ENCODE data around the gene SFT2D1. TPM values are rescaled to one million over a fixed set of nuclear protein-coding genes. Genes with fewer than 3 reads are reported as not detected.
"Not testable (repeated sequence)": the region's sequence is repeated elsewhere in the genome, so short reads cannot be mapped to it uniquely, and the experiment has no call there.

SFT2D1 gene
- total RNA-seq, 1 experiment from 2014 or later = 65.6 TPM

GRCh38 chr6:166387642-166388289 lies 45.4 kb upstream of the SFT2D1 start (continued):
- no peak for TF ChIP-seq ZBTB33 (IDR thresholded peaks at IDR 0.05; ENCODE audit: extremely low read depth, insufficient replicate concordance, low read length)
- no peak for TF ChIP-seq JUND (IDR thresholded peaks at IDR 0.05)
- TF ChIP-seq SRF (IDR thresholded peaks at IDR 0.05; ENCODE audit: low read depth) = no peak
- TF ChIP-seq, protein P1, sequence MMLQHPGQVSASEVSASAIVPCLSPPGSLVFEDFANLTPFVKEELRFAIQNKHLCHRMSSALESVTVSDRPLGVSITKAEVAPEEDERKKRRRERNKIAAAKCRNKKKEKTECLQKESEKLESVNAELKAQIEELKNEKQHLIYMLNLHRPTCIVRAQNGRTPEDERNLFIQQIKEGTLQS (IDR thresholded peaks at IDR 0.05) = no peak
- no peak for TF ChIP-seq EGR1 (IDR thresholded peaks at IDR 0.05; ENCODE audit: low read depth)
- no peak for TF ChIP-seq TCF7L2 (IDR thresholded peaks at IDR 0.05; ENCODE audit: borderline replicate concordance, extremely low read depth, insufficient read depth, insufficient read length)
- TF ChIP-seq MAX (IDR thresholded peaks at IDR 0.05) = no peak

DNA sequence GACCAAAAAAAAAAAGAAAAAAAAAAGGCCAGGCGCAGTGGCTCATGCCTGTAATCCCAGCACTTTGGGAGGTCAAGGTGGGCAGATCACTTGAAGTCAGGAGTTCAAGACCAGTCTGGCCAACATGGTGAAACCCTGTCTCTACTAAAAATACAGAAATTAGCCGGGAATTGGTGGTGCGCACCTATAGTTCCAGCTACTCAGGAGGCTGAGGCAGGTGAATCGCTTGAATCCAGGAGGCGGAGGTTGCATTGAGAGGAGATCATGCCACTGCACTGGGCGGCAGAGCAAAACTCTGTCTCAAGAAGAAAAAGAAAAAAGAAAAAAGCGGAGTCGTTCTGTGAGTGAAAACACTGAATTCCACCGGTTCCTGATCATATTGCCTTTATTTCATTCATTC lies 44.8 kb upstream of the SFT2D1 start:
- H3K4me3 ChIP-seq (replicated peaks in 1 of 2; ENCODE audit: low read depth in 1 of 2, low read length in 2 of 2); H3K9me2 ChIP-seq (ENCODE audit: insufficient read depth); H3K9ac ChIP-seq (ENCODE audit: low read length); POLR2A ChIA-PET; RAD21 ChIA-PET (ENCODE audit: low non-redundant PET in 1 of 2, low total read pairs in 2 of 2, uncharacterized antibody in 2 of 2, unreplicated experiment in 2 of 2); H3K4me2 ChIP-seq (ENCODE audit: low read length); ATAC-seq; H3K27me3 ChIP-seq (ENCODE audit: insufficient read depth, low read length); H3K27ac ChIP-seq (ENCODE audit: low read depth, low read length); H3K36me3 ChIP-seq (ENCODE audit: control insufficient read depth in 1 of 2, insufficient read depth in 2 of 2, low read length in 2 of 2); H3K4me1 ChIP-seq (ENCODE audit: control insufficient read depth in 1 of 2, insufficient read depth in 2 of 2, low read length in 2 of 2); intact Hi-C loops (cut with micrococcal nuclease); H3K79me2 ChIP-seq (ENCODE audit: insufficient read depth, low read length); H2AFZ ChIP-seq (ENCODE audit: low read depth, low read length, poor library complexity, severe bottlenecking); H3K9me3 ChIP-seq (ENCODE audit: control insufficient read depth in 1 of 2, insufficient read depth in 1 of 2, low read depth in 1 of 2, low read length in 2 of 2); H4K20me1 ChIP-seq (ENCODE audit: insufficient read depth); BruUV-seq (replicated peaks); DNase-seq (ENCODE audit: low read depth, low spot score); CTCF ChIA-PET: not testable (repeated sequence)

All from HCT116 (cell line).